H1 (cell line): ENCODE measurements around the gene CEMP1. TPM values are rescaled to one million over a fixed set of nuclear protein-coding genes. Genes with fewer than 3 reads are reported as not detected.

Source experiments
- CTCF ChIA-PET: fragments of 300-600 bp; sonication (Branson Sonifier 250); formaldehyde crosslinking; loops from one replicate; lab custom pipeline; 2021; ENCODE audit not compliant: partially characterized antibody; lab: Charles Lee
- POLR2A ChIA-PET: fragments of 300-600 bp; sonication (Branson Sonifier 250); formaldehyde crosslinking; loops from one replicate; lab custom pipeline; 2021; ENCODE audit warnings: inconsistent platforms; ENCODE audit not compliant: partially characterized antibody; lab: Charles Lee
- DNase-seq, 2 experiments: peaks; one replicate each; pipeline versions ENCODE4 v3.0.0 to v3.0.0-alpha.2; 2010 to 2022; ENCODE audit warnings: low spot score in 2 of 2, low read depth in 1 of 2, mixed read lengths in 1 of 2
- FAIRE-seq: peaks from 2 replicates; lab custom pipeline; 2011; peaks lifted over from hg19 to GRCh38; lab: Jason Lieb, UNC
- H2AFZ ChIP-seq: 2 replicates; pipeline ENCODE4 v1.8.1; 2012; ENCODE audit warnings: low read length, inconsistent platforms
- H2AK5ac ChIP-seq: 2 replicates; pipeline ENCODE4 v1.6.1; 2013; ENCODE audit warnings: low read depth, low read length
- H2BK120ac ChIP-seq: replicated peaks from 2 replicates; pipeline ENCODE3; 2013; ENCODE audit warnings: low read depth, low read length, inconsistent platforms
- H2BK12ac ChIP-seq: 2 replicates; pipeline ENCODE4 v1.6.1; 2013; ENCODE audit warnings: low read depth, low read length
- H2BK15ac ChIP-seq: 2 replicates; pipeline ENCODE4 v1.6.1; 2013; ENCODE audit warnings: low read length
- H2BK20ac ChIP-seq: 2 replicates; pipeline ENCODE4 v1.6.1; 2013; ENCODE audit warnings: low read length
- H2BK5ac ChIP-seq: 2 replicates; pipeline ENCODE4 v1.6.1; 2013; ENCODE audit warnings: low read depth, low read length
- H3K14ac ChIP-seq: 2 replicates; pipeline ENCODE4 v1.6.1; 2013; ENCODE audit warnings: inconsistent platforms; ENCODE audit not compliant: insufficient read length
- H3K18ac ChIP-seq: 2 replicates; pipeline ENCODE4 v1.6.1; 2013; ENCODE audit warnings: low read length; ENCODE audit errors: extremely low read depth
- H3K23ac ChIP-seq: 2 replicates; pipeline ENCODE4 v1.6.1; 2013; ENCODE audit warnings: inconsistent platforms; ENCODE audit not compliant: insufficient read length
- H3K23me2 ChIP-seq: 2 replicates; pipeline ENCODE4 v1.6.1; 2013; ENCODE audit warnings: low read depth, low read length
- H3K27ac ChIP-seq: 2 replicates; pipeline ENCODE4 v1.6.1; 2011; ENCODE audit warnings: low read depth, low read length, inconsistent platforms
- H3K27me3 ChIP-seq, 4 experiments: replicated peaks in 1 of 4; 1 replicate in 1 of 4; 2 replicates in 3 of 4; pipeline versions ENCODE4 v1.6.1 to v1.8.1; 2011 to 2013; ENCODE audit warnings: low read length in 3 of 4, mild to moderate bottlenecking in 3 of 4, inconsistent platforms in 2 of 4, mixed read lengths in 2 of 4, moderate library complexity in 1 of 4; ENCODE audit not compliant: control insufficient read depth in 3 of 4, insufficient read depth in 3 of 4; ENCODE audit errors: extremely low read depth in 1 of 4
- H3K36me3 ChIP-seq, 4 experiments: 2 replicates each; pipeline versions ENCODE4 v1.6.1 to v1.8.1; 2011 to 2013; ENCODE audit warnings: mild to moderate bottlenecking in 4 of 4, low read length in 3 of 4, moderate library complexity in 2 of 4, control low read depth in 1 of 4, inconsistent platforms in 1 of 4; ENCODE audit not compliant: insufficient read depth in 4 of 4, control insufficient read depth in 2 of 4
- H3K4ac ChIP-seq: replicated peaks from 2 replicates; pipeline ENCODE3; 2013; ENCODE audit warnings: low read length, low read depth, mixed read lengths, inconsistent platforms; ENCODE audit not compliant: insufficient read length
- H3K4me1 ChIP-seq, 4 experiments: replicated peaks in 1 of 4; 1 replicate in 1 of 4; 2 replicates in 3 of 4; pipeline versions ENCODE4 v1.6.1 to v1.8.1; 2011 to 2013; ENCODE audit warnings: low read length in 3 of 4, inconsistent platforms in 2 of 4, mixed read lengths in 1 of 4; ENCODE audit not compliant: insufficient read depth in 4 of 4, control insufficient read depth in 3 of 4
- H3K4me2 ChIP-seq, 2 experiments: 2 replicates each; pipeline versions ENCODE4 v1.6.1 to v1.8.1; 2011 to 2013; ENCODE audit warnings: low read depth in 2 of 2, low read length in 2 of 2, control low read depth in 1 of 2, inconsistent platforms in 1 of 2, mild to moderate bottlenecking in 1 of 2; ENCODE audit not compliant: insufficient read depth in 1 of 2
- H3K4me3 ChIP-seq, 4 experiments: fragments of 200-600, 300-600 bp in 1 of 4; sonication (generic), shearing (Covaris generic), sonication (Bioruptor Twin) in 1 of 4; 2 replicates each; pipeline versions ENCODE4 v1.5.1 to v1.8.1; 2011 to 2016; ENCODE audit warnings: low read length in 4 of 4, low read depth in 3 of 4, control low read depth in 2 of 4, inconsistent platforms in 2 of 4, mild to moderate bottlenecking in 2 of 4, mixed read lengths in 1 of 4, moderate library complexity in 1 of 4; ENCODE audit not compliant: insufficient read depth in 2 of 4; ENCODE audit errors: extremely low read depth in 1 of 4
- H3K56ac ChIP-seq: replicated peaks from 2 replicates; pipeline ENCODE3; 2013; ENCODE audit warnings: low read depth, mild to moderate bottlenecking, mixed read lengths, low read length, inconsistent platforms; ENCODE audit not compliant: insufficient read length
- H3K79me1 ChIP-seq: 2 replicates; pipeline ENCODE4 v1.6.1; 2013; ENCODE audit warnings: low read depth, low read length, control low read depth
- H3K79me2 ChIP-seq, 2 experiments: 2 replicates each; pipeline versions ENCODE4 v1.6.1 to v1.8.1; 2012 to 2013; ENCODE audit warnings: low read length in 2 of 2, mild to moderate bottlenecking in 2 of 2, inconsistent platforms in 1 of 2; ENCODE audit not compliant: insufficient read depth in 2 of 2, control insufficient read depth in 1 of 2
- H3K9ac ChIP-seq, 4 experiments: replicated peaks in 1 of 4; 1 replicate in 1 of 4; 2 replicates in 3 of 4; pipeline versions ENCODE4 v1.6.1 to v1.8.1; 2011 to 2013; ENCODE audit warnings: low read depth in 3 of 4, low read length in 3 of 4, control low read depth in 2 of 4, mild to moderate bottlenecking in 2 of 4, moderate library complexity in 2 of 4, inconsistent platforms in 1 of 4; ENCODE audit errors: extremely low read depth in 1 of 4
- H3K9me3 ChIP-seq, 2 experiments: 2 replicates each; pipeline versions ENCODE4 v1.6.1 to v1.8.1; 2012 to 2013; ENCODE audit warnings: mild to moderate bottlenecking in 2 of 2, moderate library complexity in 2 of 2, control low read depth in 1 of 2, inconsistent platforms in 1 of 2, low read depth in 1 of 2, low read length in 1 of 2, mixed read lengths in 1 of 2; ENCODE audit not compliant: insufficient read depth in 2 of 2
- H4K20me1 ChIP-seq, 2 experiments: replicated peaks in 1 of 2; 2 replicates each; pipeline versions ENCODE3 to v1.8.1; 2011 to 2013; ENCODE audit warnings: inconsistent platforms in 2 of 2, low read length in 2 of 2, mild to moderate bottlenecking in 1 of 2; ENCODE audit not compliant: insufficient read depth in 2 of 2, control insufficient read depth in 1 of 2
- H4K5ac ChIP-seq: 2 replicates; pipeline ENCODE4 v1.6.1; 2013; ENCODE audit warnings: low read length, low read depth, mixed read lengths, inconsistent platforms; ENCODE audit not compliant: insufficient read length
- H4K8ac ChIP-seq: 2 replicates; pipeline ENCODE4 v1.8.0; 2013; ENCODE audit warnings: mild to moderate bottlenecking, moderate library complexity, low read length, inconsistent platforms; ENCODE audit not compliant: insufficient read depth; ENCODE audit errors: extremely low read depth
- H4K91ac ChIP-seq: replicated peaks from 2 replicates; pipeline ENCODE3; 2013; ENCODE audit warnings: low read length, mixed read lengths, inconsistent platforms; ENCODE audit not compliant: insufficient read length
- ATF2 ChIP-seq: IDR thresholded peaks from 2 replicates; pipeline ENCODE4 v1.6.1; 2012; ENCODE audit warnings: low read length, inconsistent platforms
- CREB1 ChIP-seq: IDR thresholded peaks from 2 replicates; pipeline ENCODE4 v1.6.1; 2012; ENCODE audit warnings: inconsistent platforms
- EZH2 ChIP-seq: fragments of 200-600 bp; sonication (generic); IDR thresholded peaks from 2 replicates; pipeline ENCODE4 v1.7.1; 2012; ENCODE audit warnings: low read depth, mild to moderate bottlenecking, moderate library complexity, low read length, inconsistent platforms; ENCODE audit not compliant: severe bottlenecking
- GTF2F1 ChIP-seq: IDR thresholded peaks from 2 replicates; pipeline ENCODE4 v1.6.1; 2012; ENCODE audit warnings: low read depth, low read length, improper control_type of control experiment, borderline replicate concordance
- POLR2A ChIP-seq, 2 experiments: IDR thresholded peaks; 1 replicate in 1 of 2; 2 replicates in 1 of 2; pipeline ENCODE4 v1.6.1; 2011; ENCODE audit warnings: low read depth in 2 of 2, low read length in 2 of 2, mild to moderate bottlenecking in 2 of 2; ENCODE audit errors: control extremely low read depth in 1 of 2
- RBBP5 ChIP-seq: IDR thresholded peaks from 2 replicates; pipeline ENCODE4 v1.7.1; 2012; ENCODE audit warnings: low read depth, mild to moderate bottlenecking, inconsistent platforms, low read length, moderate library complexity, borderline replicate concordance
- TAF1 ChIP-seq: IDR thresholded peaks from 2 replicates; pipeline ENCODE4 v1.6.1; 2011; ENCODE audit warnings: mild to moderate bottlenecking, low read depth, low read length
- TAF7 ChIP-seq: optimal IDR thresholded peaks from 2 replicates; pipeline ENCODE3; 2011; ENCODE audit warnings: low read depth, mild to moderate bottlenecking, inconsistent platforms, low read length, moderate library complexity, borderline replicate concordance
- USF2 ChIP-seq: IDR thresholded peaks from 2 replicates; pipeline ENCODE4 v1.6.1; 2011; ENCODE audit warnings: low read length, improper control_type of control experiment
- WGBS, 2 experiments: shearing (Covaris generic) in 1 of 2; methylation state at CpG; one replicate each; pipeline versions ENCODE4 v1.1.6 to v1.1.7; 2013 to 2015; ENCODE audit warnings: low lambda C conversion rate in 2 of 2, mixed read lengths in 2 of 2, inconsistent platforms in 1 of 2, low coverage in 1 of 2, missing lambda C conversion rate in 1 of 2; ENCODE audit not compliant: insufficient replicate concordance in 2 of 2, insufficient coverage in 1 of 2, insufficient read length in 1 of 2; ENCODE audit errors: extremely low coverage in 1 of 2, missing lambda C conversion rate in 1 of 2; 5-methylcytosine and 5-hydroxymethylcytosine counted together
- polyA plus RNA-seq, 7 experiments: library from polyadenylated mRNA; depleted of rRNA in 3 of 7; stranded (reverse) in 5 of 7; unstranded in 2 of 7; fragments of >200 nt in 5 of 7; fragments of 200-250 nt in 2 of 7; gene quantifications; 1 replicate in 5 of 7; 2 replicates in 1 of 7; 4 replicates in 1 of 7; pipeline versions ENCODE4 v1.2.1 to v1.2.3, GENCODE V29; 2011 to 2013; ENCODE audit warnings: missing spikeins in 2 of 7, mixed read lengths in 2 of 7
- total RNA-seq: library from RNA; stranded (reverse); fragmentation: NEBNext Ultra II Directional; extraction: Animal tissue kit (Norgen Biotek cat#: 25700); gene quantifications from 2 replicates; pipeline ENCODE4 v1.2.1, GENCODE V29; 2021

CEMP1 gene
- total and polyA plus RNA-seq, 2 of the 8 experiments (the other 6 are each of a cell fraction or from before 2014, with no cell fraction given), result not detected

- no peak for FAIRE-seq
- WGBS, 2 experiments, result 9% methylated on average over 22 of the region's 83 CpGs; no CpG with 5 or more reads in 1 of the 2 experiments
- peaks cover 24 to 32% of the 10 kb centered on the region in 2 experiments for H4K20me1 ChIP-seq
- TF ChIP-seq RBBP5 (no peak), TAF1 (peak; percentile 81), TAF7 (peak; percentile 60), EZH2 (no peak), CREB1 (peak; percentile 73), USF2 (peak; percentile 100), ATF2 (0 out of 2 replicates have a peak, but pooled peaks have one; percentile 43), POLR2A (IDR thresholded peaks at IDR 0.05; ENCODE audit: control extremely low read depth in 1 of 2, low read depth in 2 of 2, low read length in 2 of 2) (peak; percentile 60 to 81; a peak in 2 of 3 replicates), GTF2F1 (no peak)
These were observed 11.0 kb downstream of the CEMP1 start, which contains the start of gene AMDHD2 for GRCh38 chr16:2520097-2520783. Gene AMDHD2, plus strand, starts transcription at chr16:2520371. Its CDS starts 88 bp downstream, at chr16:2520459.

More at GRCh38 chr16:2520097-2520783, 11.0 kb downstream of the CEMP1 start, which contains the start of gene AMDHD2:
- Histone ChIP-seq H2AFZ (no peak within 1 kb of the TSS), H3K4me2 (peak within 1 kb of the TSS; percentile 90), H3K14ac (no peak within 1 kb of the TSS), H2AK5ac (no peak within 1 kb of the TSS), H2BK15ac (no peak within 1 kb of the TSS), H2BK12ac (no peak within 1 kb of the TSS), H3K56ac (no peak within 1 kb of the TSS), H3K23me2 (peaks cover 5% of the 10 kb centered on the region; the same call in 1 of the 2 replicates), H3K4me1 (peaks cover 0 to 16% (median 2%) of the 10 kb centered on the region in 4 experiments; a peak in 5 of 7 replicates), H3K36me3 (peaks cover 2 to 15% (median 5%) of the 10 kb centered on the region in 4 experiments; a peak in 5 of 8 replicates), H3K27me3 (no peaks in the 10 kb centered on the region), H3K18ac (no peak within 1 kb of the TSS; the same call in 1 of the 2 replicates), H2BK120ac (no peak within 1 kb of the TSS), H3K9ac (peak within 1 kb of the TSS; percentile 76 to 92 (median 82)), H4K8ac (peak within 1 kb of the TSS; percentile 98), H4K5ac (no peak within 1 kb of the TSS), H4K91ac (no peak within 1 kb of the TSS), H2BK5ac (no peak within 1 kb of the TSS), H3K79me2 (peaks cover 18 to 48% of the 10 kb centered on the region in 2 experiments), H3K23ac (no peak within 1 kb of the TSS), H3K79me1 (peaks cover 26% of the 10 kb centered on the region), H3K9me3 (no peaks in the 10 kb centered on the region), H3K4ac (no peak within 1 kb of the TSS), H3K27ac (no peak within 1 kb of the TSS), H2BK20ac (no peak within 1 kb of the TSS), H3K4me3 (peak within 1 kb of the TSS; percentile 45 to 87 (median 80))
- ChIA-PET CTCF (interaction anchor here (0.7 to 1.2 kb wide), 5 partner anchors 8 to 24 kb away, joined by 3 to 5 read pairs (median 3); partner anchors contain the start of gene CEMP1), POLR2A (interaction anchor here (0.6 to 7.6 kb wide), 18 partner anchors 9 to 295 kb away, joined by 3 to 108 read pairs (median 4); partner anchors contain the start of genes CEMP1, ECI1, NTN3 and PDPK1)
- DNase-seq, result peak in 1 of 2 experiments; percentile 92
